Ishikawa (cell line): Measurements from ENCODE around the gene NOXA1.

Experiments
- CEBPB ChIP-seq: IDR thresholded peaks from 2 replicates; pipeline ENCODE4 v1.6.1; 2012
- CREB1 ChIP-seq: IDR thresholded peaks from 2 replicates; pipeline ENCODE4 v1.6.1; 2012; ENCODE audit warnings: low read depth
- EGR1 ChIP-seq: IDR thresholded peaks from 2 replicates; pipeline ENCODE4 v1.6.1; 2012
- EP300 ChIP-seq: IDR thresholded peaks from 2 replicates; pipeline ENCODE4 v1.6.1; 2012; ENCODE audit warnings: borderline replicate concordance
- FOXM1 ChIP-seq: IDR thresholded peaks from 2 replicates; pipeline ENCODE4 v1.6.1; 2012; ENCODE audit warnings: low read depth, borderline replicate concordance
- MAX ChIP-seq: IDR thresholded peaks from 2 replicates; pipeline ENCODE4 v1.6.1; 2012
- NFIC ChIP-seq: IDR thresholded peaks from 2 replicates; pipeline ENCODE4 v1.6.1; 2012
- RAD21 ChIP-seq: IDR thresholded peaks from 2 replicates; pipeline ENCODE4 v1.6.1; 2012; ENCODE audit warnings: low read depth
- REST ChIP-seq: IDR thresholded peaks from 2 replicates; pipeline ENCODE4 v1.6.1; 2012; ENCODE audit warnings: low read depth, mild to moderate bottlenecking
- TAF1 ChIP-seq: IDR thresholded peaks from 2 replicates; pipeline ENCODE4 v1.6.1; 2012; ENCODE audit warnings: low read depth, mild to moderate bottlenecking
- TCF12 ChIP-seq: IDR thresholded peaks from 2 replicates; pipeline ENCODE4 v1.6.1; 2012; ENCODE audit warnings: low read depth
- TEAD4 ChIP-seq: IDR thresholded peaks from 2 replicates; pipeline ENCODE4 v1.6.1; 2012
- USF1 ChIP-seq: IDR thresholded peaks from 2 replicates; pipeline ENCODE4 v1.6.1; 2012
- YY1 ChIP-seq: IDR thresholded peaks from 2 replicates; pipeline ENCODE4 v1.6.1; 2012; ENCODE audit warnings: low read depth
- ZBTB7A ChIP-seq: IDR thresholded peaks from 2 replicates; pipeline ENCODE4 v1.6.1; 2012; ENCODE audit warnings: low read depth

Gene NOXA1

GRCh38 chr9:137459152-137459600, 36.0 kb downstream of the NOXA1 start, which contains the start of gene NSMF:
NSMF (minus strand) TSS chr9:137459334; CDS start chr9:137459102, 232 bp downstream.
- TF ChIP-seq CEBPB (no peak), REST (no peak), TCF12 (no peak), USF1 (peak; percentile 51), MAX (peak; percentile 38; the same call in 1 of the 2 replicates), NFIC (peak; percentile 37; the same call in 1 of the 2 replicates), YY1 (no peak), CREB1 (peak; percentile 63; the same call in 1 of the 2 replicates), EP300 (no peak), TEAD4 (no peak), TAF1 (peak; percentile 23; the same call in 1 of the 2 replicates), EGR1 (no peak)

- TF ChIP-seq CEBPB (no peak), NFIC (no peak), TEAD4 (no peak), YY1 (no peak), RAD21 (no peak), MAX (no peak), REST (no peak), FOXM1 (no peak), TCF12 (no peak), USF1 (no peak), ZBTB7A (no peak), EP300 (no peak), TAF1 (no peak)
Measured at GRCh38 chr9:137459601-137460362, 36.6 kb downstream of the NOXA1 start.

- TF ChIP-seq MAX: no peak
- no peak for TF ChIP-seq EGR1
- no peak for TF ChIP-seq YY1
- TF ChIP-seq CREB1: no peak
- no peak for TF ChIP-seq REST
- no peak for TF ChIP-seq NFIC
- no peak for TF ChIP-seq RAD21
- no peak for TF ChIP-seq FOXM1
- TF ChIP-seq TEAD4: no peak
Measured at GRCh38 chr9:137460363-137461315, 37.4 kb downstream of the NOXA1 start.
